HepG2 (cell line): ENCODE measurements around the gene TSPAN15. TPM values are rescaled to one million over a fixed set of nuclear protein-coding genes. Genes with fewer than 3 reads are reported as not detected.

Experiments used
- ATAC-seq: fragments of 200-7000 bp; cut with Tn5 transposase; 3 replicates; pipeline ENCODE4 v1.9.1; 2020; ENCODE audit warnings: mild to moderate bottlenecking, moderate library complexity
- BruUV-seq: library from RNA; stranded (reverse); fragments of 400-500 nt; replicated peaks from 2 replicates; lab custom pipeline; 2021; lab: Mats Ljungman, UMichigan
- CTCF ChIA-PET: fragments of 300-600 bp; formaldehyde crosslinking; extraction: SDS; loops from one replicate; lab custom pipeline; 2021; ENCODE audit warnings: low total read pairs, inconsistent platforms, low intra/inter-chr PET ratio; lab: Yijun Ruan, JAX
- POLR2A ChIA-PET: fragments of 350-600 bp; sonication (Branson Sonifier 250); formaldehyde crosslinking; loops from one replicate; lab custom pipeline; 2020; ENCODE audit warnings: antibody characterized with exemption, inconsistent platforms; lab: Yijun Ruan, JAX
- DNase-seq: peaks from one replicate; pipeline ENCODE4 v3.0.0-alpha.2; 2015; ENCODE audit warnings: low spot score
- FAIRE-seq: peaks from 3 replicates; lab custom pipeline; 2011; peaks lifted over from hg19 to GRCh38; lab: Jason Lieb, UNC
- H2AFZ ChIP-seq: one replicate; pipeline ENCODE4 v1.6.1; 2011; ENCODE audit warnings: low read length, inconsistent platforms
- H3K27ac ChIP-seq: fragments of 300-600 bp; 3 replicates; pipeline ENCODE4 v1.8.0; 2011; ENCODE audit warnings: mixed run types, mild to moderate bottlenecking, mixed read lengths, low read length, inconsistent platforms; ENCODE audit not compliant: insufficient read depth; ENCODE audit errors: extremely low read length
- H3K27me3 ChIP-seq, 2 experiments: fragments of 200-600 bp in 1 of 2; 2 replicates in 1 of 2; 3 replicates in 1 of 2; pipeline versions ENCODE4 v1.6.0 to v1.8.0; 2011; ENCODE audit warnings: low read length in 2 of 2, mild to moderate bottlenecking in 2 of 2, moderate library complexity in 2 of 2, inconsistent platforms in 1 of 2; ENCODE audit not compliant: insufficient read depth in 2 of 2, control insufficient read depth in 1 of 2
- H3K36me3 ChIP-seq, 2 experiments: fragments of 200-600 bp in 1 of 2; replicated peaks in 1 of 2; 2 replicates in 1 of 2; 3 replicates in 1 of 2; pipeline versions ENCODE4 v1.5.1 to v1.8.0; 2011; ENCODE audit warnings: low read length in 2 of 2, inconsistent platforms in 1 of 2; ENCODE audit not compliant: insufficient read depth in 2 of 2, control insufficient read depth in 1 of 2
- H3K4me1 ChIP-seq: 2 replicates; pipeline ENCODE4 v1.5.1; 2012; ENCODE audit warnings: low read length, inconsistent platforms; ENCODE audit not compliant: insufficient read depth
- H3K4me2 ChIP-seq: 2 replicates; pipeline ENCODE4 v1.6.0; 2011; ENCODE audit warnings: low read depth, low read length, inconsistent platforms
- H3K4me3 ChIP-seq, 3 experiments: fragments of 200-600 bp in 1 of 3; sonication (generic), shearing (Covaris generic) in 1 of 3; replicated peaks in 1 of 3; 2 replicates each; pipeline ENCODE4 v1.5.1; 2011 to 2016; ENCODE audit warnings: low read length in 3 of 3, inconsistent platforms in 2 of 3, low read depth in 2 of 3, mild to moderate bottlenecking in 2 of 3, control low read depth in 1 of 3, mixed read lengths in 1 of 3; ENCODE audit not compliant: insufficient read depth in 1 of 3
- H3K79me2 ChIP-seq: one replicate; pipeline ENCODE4 v1.6.1; 2011; ENCODE audit warnings: low read length, inconsistent platforms; ENCODE audit not compliant: insufficient read depth
- H3K9ac ChIP-seq: 2 replicates; pipeline ENCODE4 v1.6.0; 2011; ENCODE audit warnings: mild to moderate bottlenecking, low read depth, low read length, inconsistent platforms; ENCODE audit not compliant: insufficient read depth
- H3K9me3 ChIP-seq: 2 replicates; pipeline ENCODE4 v1.5.1; 2012; ENCODE audit warnings: mild to moderate bottlenecking, low read length
- H4K20me1 ChIP-seq: 2 replicates; pipeline ENCODE4 v1.6.0; 2011; ENCODE audit warnings: inconsistent platforms, mild to moderate bottlenecking, low read length, moderate library complexity; ENCODE audit not compliant: insufficient read depth
- ATF7 ChIP-seq, 2 experiments: fragments of 450-650 bp in 1 of 2; sonication (generic) in 1 of 2; formaldehyde crosslinking in 1 of 2; IDR thresholded peaks; 2 replicates each; pipeline versions ENCODE4 v1.4.0 to v1.6.1; 2016 to 2020; ENCODE audit warnings: antibody characterized with exemption in 1 of 2, mild to moderate bottlenecking in 1 of 2, missing genetic modification reagents in 1 of 2
- BCL3 ChIP-seq: sonication (generic); formaldehyde crosslinking; IDR thresholded peaks from 2 replicates; pipeline ENCODE4 v1.5.1; 2020; ENCODE audit warnings: mild to moderate bottlenecking, missing genetic modification reagents, moderate library complexity
- KDM5A ChIP-seq: fragments of 200-600 bp; sonication (generic); IDR thresholded peaks from 2 replicates; pipeline ENCODE4 v1.7.0; 2018; ENCODE audit warnings: antibody characterized with exemption, mild to moderate bottlenecking, low read length, borderline replicate concordance
- KMT2B ChIP-seq: IDR thresholded peaks from 2 replicates; pipeline ENCODE4 v1.6.1; 2016; ENCODE audit warnings: missing genetic modification reagents, missing compliant biosample characterization
- RAD21 ChIP-seq: fragments of 450-650 bp; formaldehyde crosslinking; IDR thresholded peaks from 2 replicates; pipeline ENCODE4 v1.5.0; 2020; ENCODE audit warnings: mild to moderate bottlenecking
- RFX3 ChIP-seq: IDR thresholded peaks from 2 replicates; pipeline ENCODE4 v1.6.1; 2016; ENCODE audit warnings: missing biosample characterization, missing genetic modification reagents
- ZMYM4 ChIP-seq: sonication (generic); formaldehyde crosslinking; IDR thresholded peaks from 2 replicates; pipeline ENCODE4 v1.8.1; 2023; ENCODE audit warnings: mild to moderate bottlenecking, missing genetic modification reagents
- ZNF101 ChIP-seq: sonication (generic); formaldehyde crosslinking; IDR thresholded peaks from 2 replicates; pipeline ENCODE4 v1.4.0; 2020; ENCODE audit warnings: mild to moderate bottlenecking, low read depth, missing genetic modification reagents, borderline replicate concordance
- ZNF33B ChIP-seq: sonication (generic); formaldehyde crosslinking; IDR thresholded peaks from 2 replicates; pipeline ENCODE4 v1.5.1; 2020; ENCODE audit warnings: mild to moderate bottlenecking, missing genetic modification reagents
- ZNF354B ChIP-seq: sonication (generic); formaldehyde crosslinking; IDR thresholded peaks from 2 replicates; pipeline ENCODE4 v1.8.0; 2022; ENCODE audit warnings: mild to moderate bottlenecking, missing genetic modification reagents
- ZNF639 ChIP-seq: conservative IDR thresholded peaks from 2 replicates; pipeline ENCODE4 v1.6.1; 2018; ENCODE audit warnings: missing genetic modification reagents
- ZNF678 ChIP-seq: sonication (generic); formaldehyde crosslinking; IDR thresholded peaks from 2 replicates; pipeline ENCODE4 v1.4.0; 2020; ENCODE audit warnings: mild to moderate bottlenecking, missing genetic modification reagents
- ZZZ3 ChIP-seq: sonication (generic); formaldehyde crosslinking; IDR thresholded peaks from 2 replicates; pipeline ENCODE4 v1.4.0; 2020; ENCODE audit warnings: missing genetic modification reagents, mild to moderate bottlenecking, borderline replicate concordance
- WGBS: methylation state at CpG from one replicate; pipeline ENCODE4 v1.1.6; 2017; ENCODE audit warnings: low lambda C conversion rate; 5-methylcytosine and 5-hydroxymethylcytosine counted together
- in situ Hi-C: cut with HindIII; loops from 2 replicates; pipeline ENCODE4 v1.10.0; 2017; ENCODE audit warnings: low pct_unique_long_range_greater_than_20kb; ENCODE audit not compliant: extremely low pct_ligation_motif_present
- intact Hi-C: fragments of 100-400 bp; cut with micrococcal nuclease; formaldehyde crosslinking; loops from one replicate; pipeline ENCODE4 v1.10.0; 2022; ENCODE audit not compliant: unreplicated experiment
- polyA plus RNA-seq, 8 experiments: library from polyadenylated mRNA; depleted of rRNA in 3 of 8; stranded (reverse) in 7 of 8; unstranded in 1 of 8; fragments of >200 nt; fragmentation: Illumina TruSeq in 4 of 8; extraction: Trizol in 4 of 8; gene quantifications; 2 replicates each; pipeline versions ENCODE4 v1.2.1 to v1.2.3, GENCODE V29; 2011 to 2016; ENCODE audit warnings: low read depth in 4 of 8, missing spikeins in 1 of 8, mixed read lengths in 1 of 8; ENCODE audit not compliant: insufficient read depth in 1 of 8
- total RNA-seq, 5 experiments: library from RNA; depleted of rRNA; stranded (reverse); fragments of >200 nt; fragmentation: Illumina TruSeq; extraction: Trizol; gene quantifications; 2 replicates each; pipeline ENCODE4 v1.2.3, GENCODE V29; 2016; ENCODE audit warnings: low read depth in 1 of 5

Gene TSPAN15
- total and polyA plus RNA-seq, 2 of the 13 experiments (the other 11 are each of a cell fraction or from before 2014, with no cell fraction given): 0.27 to 3.2 TPM

GRCh38 chr10:69474742-69475432 lies 23.6 kb downstream of the TSPAN15 start (continued):
- TF ChIP-seq ZNF354B (CRISPR knock-in tag): no peak
- TF ChIP-seq ZNF33B (CRISPR knock-in tag): no peak

- Histone ChIP-seq H3K79me2 (no peaks in the 10 kb centered on the region), H3K27me3 (peaks cover 1 to 22% of the 10 kb centered on the region in 2 experiments; a peak in 3 of 5 replicates), H3K4me1 (no peaks in the 10 kb centered on the region), H3K9me3 (no peaks in the 10 kb centered on the region), H2AFZ (no peak overlapping the region), H4K20me1 (no peaks in the 10 kb centered on the region), H3K4me2 (no peak overlapping the region), H3K9ac (no peak overlapping the region), H3K27ac (no peak overlapping the region), H3K36me3 (no peaks in the 10 kb centered on the region), H3K4me3 (no peak overlapping the region)
- TF ChIP-seq BCL3 (CRISPR knock-in tag): no peak
- TF ChIP-seq ZNF639: no peak
- no peak for TF ChIP-seq RAD21 (CRISPR knock-in tag)
- TF ChIP-seq ZMYM4: no peak
- no peak for TF ChIP-seq ZZZ3 (CRISPR knock-in tag)
- TF ChIP-seq RFX3 (CRISPR knock-in tag): no peak
- no peak for TF ChIP-seq ZNF101
- no peak for TF ChIP-seq ATF7 (IDR thresholded peaks at IDR 0.05)
- no peak for TF ChIP-seq ATF7 (CRISPR knock-in tag; IDR thresholded peaks at IDR 0.05)
- no peak for TF ChIP-seq ZNF678
- no peak for TF ChIP-seq KMT2B
- TF ChIP-seq KDM5A: no peak
- CTCF ChIA-PET: no interaction called here
- WGBS: 54% methylated on average over 2 of the region's 2 CpGs
- FAIRE-seq (no peak), ATAC-seq (no peak), DNase-seq (no peak)
- BruUV-seq: no TSS peak
- in situ Hi-C loops (no loop called here), intact Hi-C loops (no loop called here)
- POLR2A ChIA-PET: no interaction called here
Observed at GRCh38 chr10:69475433-69475830, 24.2 kb downstream of the TSPAN15 start.
